COLO829 (cell line): ENCODE data around the gene LRRC3.

Source experiments
- DNase-seq: peaks from one replicate; pipeline ENCODE4 v3.0.0; 2012; ENCODE audit warnings: low spot score

The LRRC3 gene

DNA sequence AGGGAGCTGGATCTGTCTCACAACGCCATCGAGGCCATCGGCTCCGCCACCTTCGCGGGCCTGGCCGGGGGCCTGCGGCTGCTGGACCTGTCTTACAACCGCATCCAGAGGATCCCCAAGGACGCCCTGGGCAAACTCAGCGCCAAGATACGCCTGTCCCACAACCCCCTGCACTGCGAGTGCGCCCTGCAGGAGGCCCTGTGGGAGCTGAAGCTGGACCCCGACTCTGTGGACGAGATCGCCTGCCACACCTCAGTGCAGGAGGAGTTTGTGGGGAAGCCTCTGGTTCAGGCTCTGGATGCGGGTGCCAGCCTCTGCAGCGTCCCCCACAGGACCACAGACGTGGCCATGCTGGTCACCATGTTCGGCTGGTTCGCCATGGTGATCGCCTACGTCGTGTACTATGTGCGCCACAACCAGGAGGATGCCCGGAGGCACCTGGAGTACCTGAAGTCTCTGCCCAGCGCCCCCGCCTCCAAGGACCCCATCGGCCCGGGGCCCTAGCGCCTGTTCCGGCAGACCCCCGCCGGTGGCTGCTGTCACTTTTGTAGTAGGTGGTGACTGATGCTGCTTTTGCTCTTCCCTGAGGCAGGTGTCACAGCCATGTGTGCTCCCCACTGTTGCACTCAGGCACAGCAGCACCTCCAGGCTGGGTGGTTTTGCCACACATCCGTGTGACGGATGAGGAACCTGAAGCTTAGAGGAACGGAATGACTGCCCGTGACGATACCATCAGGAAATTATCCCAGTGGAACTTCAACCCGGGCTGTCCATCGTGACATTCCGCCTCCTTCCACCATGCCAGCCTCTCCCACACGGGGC lies 1.8 kb downstream of the LRRC3 start:
- DNase-seq, result no peak

DNA sequence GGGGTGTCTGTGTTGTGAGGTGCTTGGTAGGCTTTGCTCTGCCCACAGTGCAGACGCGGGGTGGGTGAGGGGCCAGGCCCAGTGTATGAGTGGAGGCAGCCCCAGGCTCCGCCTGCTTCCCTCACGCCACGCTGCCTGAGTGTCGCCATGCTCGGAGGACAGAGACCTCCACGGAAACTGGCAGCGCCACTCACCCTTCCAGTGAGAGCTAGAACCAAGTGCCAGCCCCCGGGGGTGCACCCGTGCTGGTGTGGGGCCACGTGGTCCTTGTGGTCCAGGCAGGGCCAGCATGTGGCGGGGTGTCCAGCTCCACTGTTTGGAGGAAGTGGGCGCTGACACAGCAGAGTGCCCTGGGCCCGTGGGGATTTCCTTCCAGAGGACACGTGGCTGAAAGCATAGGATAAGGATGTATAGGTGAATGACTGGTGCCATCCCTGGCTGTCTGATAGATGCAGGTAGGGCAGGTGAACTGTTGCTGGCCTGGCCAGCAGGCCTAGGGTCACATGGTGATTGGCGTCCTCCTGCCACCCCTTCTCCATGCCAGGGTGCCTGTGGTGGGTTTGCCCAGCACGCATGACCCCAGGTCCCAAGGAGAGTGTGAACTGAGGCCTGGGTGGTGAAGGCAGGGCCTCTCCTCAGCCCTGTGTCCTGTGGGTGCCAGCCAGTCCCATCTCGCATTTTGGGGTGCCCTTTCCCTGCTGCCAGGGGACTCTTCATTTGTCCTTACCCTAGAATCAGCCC lies 3.8 kb downstream of the LRRC3 start:
- no peak for DNase-seq

DNA sequence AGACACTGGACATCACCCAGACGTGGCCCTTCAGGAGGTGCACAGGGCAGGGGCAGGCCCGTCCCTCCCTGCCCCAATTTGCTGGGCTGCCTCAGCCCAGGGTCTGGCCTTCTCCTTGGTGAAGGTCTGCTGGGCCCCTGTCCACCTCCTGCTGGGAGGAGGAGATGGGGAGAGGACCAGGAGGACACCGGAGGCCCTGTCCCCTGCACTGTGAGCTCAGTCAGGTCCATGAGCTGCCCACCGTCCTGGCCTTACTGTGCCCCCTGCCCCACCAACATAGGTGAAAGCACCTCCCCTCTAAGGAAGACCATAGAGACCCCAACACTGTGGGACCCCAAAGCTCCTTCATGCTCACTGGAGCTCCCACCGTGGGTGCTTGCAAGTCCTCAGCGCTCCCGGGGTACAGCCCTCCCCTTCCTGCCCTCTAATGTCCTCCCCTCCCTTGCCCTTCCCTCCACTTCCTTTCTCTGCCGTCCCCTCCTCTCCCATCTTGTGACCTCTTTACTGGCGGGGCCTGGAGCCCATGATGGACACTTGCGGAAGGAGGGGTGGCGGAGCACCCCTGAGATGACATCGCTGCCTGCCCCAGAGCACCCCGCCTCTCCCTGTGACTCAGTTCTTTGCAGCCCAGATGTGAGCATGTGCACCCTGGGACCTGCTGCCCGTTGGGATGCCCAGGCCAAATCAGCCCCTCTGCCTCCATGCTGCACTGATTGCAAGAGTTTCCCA lies 4.6 kb downstream of the LRRC3 start:
- no peak for DNase-seq

DNA sequence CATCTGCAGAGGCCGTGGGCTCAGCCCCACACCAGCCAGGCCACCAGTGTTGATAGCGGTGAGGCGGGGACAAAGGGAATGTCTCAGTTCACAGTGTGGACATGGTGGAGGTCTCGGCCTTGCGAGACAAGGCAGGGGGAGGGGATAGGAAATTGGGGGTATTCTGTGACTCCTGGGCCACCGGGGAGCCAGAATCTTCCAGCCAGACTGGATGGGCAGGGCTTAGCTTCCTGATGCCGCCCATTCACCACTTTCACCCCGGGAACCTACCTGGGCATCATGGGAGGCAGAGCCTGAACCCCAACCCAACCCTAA lies 5.1 kb downstream of the LRRC3 start:
- DNase-seq, result no peak

DNA sequence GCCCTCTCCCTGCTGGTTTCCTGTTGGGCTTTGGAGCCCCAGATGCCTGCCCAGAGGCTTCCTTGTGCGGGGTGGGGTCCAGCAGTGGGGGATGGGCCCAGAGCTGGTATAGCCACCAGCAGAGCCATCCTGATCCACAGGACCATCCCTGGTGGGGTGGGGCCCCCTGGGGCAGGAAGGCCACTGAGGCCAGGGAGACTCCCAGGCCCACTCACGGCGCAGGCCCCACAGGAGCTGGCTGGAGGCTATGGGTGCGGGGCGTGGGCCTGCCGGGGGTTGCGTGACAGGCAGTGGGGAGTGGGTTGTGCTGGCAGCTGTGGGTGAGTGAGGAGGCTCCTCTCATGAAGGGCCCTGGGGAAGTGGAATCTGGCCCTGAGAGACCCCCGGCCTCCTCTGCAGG lies 5.7 kb downstream of the LRRC3 start:
- no peak for DNase-seq

DNA sequence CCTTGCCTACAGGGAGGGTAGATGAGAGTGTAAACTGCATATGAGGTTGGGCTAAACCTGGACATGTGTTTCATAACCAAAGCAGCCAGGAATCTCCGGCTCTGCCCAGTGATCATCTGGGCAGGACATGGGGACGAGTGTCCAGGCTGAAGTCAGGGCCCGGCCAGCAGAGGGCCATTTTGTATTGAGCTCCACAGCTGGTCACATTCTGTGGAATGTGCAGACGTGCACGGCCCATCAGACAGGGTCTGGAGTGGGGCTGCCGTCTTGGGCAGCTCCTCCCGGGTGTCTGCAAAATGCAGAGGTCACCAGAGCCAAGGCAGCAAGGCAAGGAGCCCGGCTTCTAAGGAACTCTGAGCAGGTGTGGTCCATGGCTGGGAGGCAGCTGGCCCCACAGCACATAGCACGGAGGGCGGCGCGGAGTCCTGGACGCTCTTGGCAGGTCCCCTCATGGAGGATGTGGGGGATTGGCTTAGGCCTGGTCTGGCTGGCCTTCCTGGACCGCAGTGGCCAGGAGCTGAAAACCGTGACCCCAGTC lies 6.2 kb downstream of the LRRC3 start:
- DNase-seq, result no peak

DNA sequence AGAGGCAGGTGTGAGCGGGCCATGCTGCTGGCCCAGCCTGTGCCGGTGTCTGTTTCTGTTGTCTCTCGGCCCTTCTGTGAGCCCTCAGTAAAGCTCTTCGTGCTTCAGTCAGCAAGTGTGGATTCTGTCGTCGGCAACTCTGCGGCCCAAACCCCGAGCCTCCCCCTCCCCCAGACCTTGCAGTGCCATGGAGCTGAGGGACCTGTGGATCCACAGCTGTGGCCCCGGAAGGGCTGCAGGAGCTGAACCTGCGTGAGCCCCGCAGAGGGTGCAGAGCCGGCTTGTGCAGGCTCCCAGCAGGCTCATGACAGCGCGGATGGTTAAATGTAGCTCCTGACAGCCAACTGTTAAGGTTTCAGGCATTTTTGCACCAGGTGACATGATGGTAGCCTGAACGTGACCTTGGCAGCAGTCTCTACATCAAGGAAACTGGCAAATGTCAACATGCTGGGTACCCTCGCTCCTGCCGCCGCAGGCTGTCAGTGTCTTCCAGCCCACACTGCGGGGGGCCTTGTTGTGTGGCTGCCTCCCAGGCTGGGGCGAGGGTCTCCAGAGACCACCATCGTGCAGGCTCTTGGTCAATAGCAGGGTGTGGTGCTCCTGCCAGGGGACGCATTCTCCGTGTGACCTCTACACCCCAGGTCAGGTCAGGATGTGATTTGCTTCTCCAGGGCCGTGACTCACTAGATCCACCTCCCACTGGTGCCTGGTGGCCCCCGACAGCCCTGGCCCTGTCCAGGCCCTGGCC lies 7.0 kb downstream of the LRRC3 start:
- no peak for DNase-seq

DNA sequence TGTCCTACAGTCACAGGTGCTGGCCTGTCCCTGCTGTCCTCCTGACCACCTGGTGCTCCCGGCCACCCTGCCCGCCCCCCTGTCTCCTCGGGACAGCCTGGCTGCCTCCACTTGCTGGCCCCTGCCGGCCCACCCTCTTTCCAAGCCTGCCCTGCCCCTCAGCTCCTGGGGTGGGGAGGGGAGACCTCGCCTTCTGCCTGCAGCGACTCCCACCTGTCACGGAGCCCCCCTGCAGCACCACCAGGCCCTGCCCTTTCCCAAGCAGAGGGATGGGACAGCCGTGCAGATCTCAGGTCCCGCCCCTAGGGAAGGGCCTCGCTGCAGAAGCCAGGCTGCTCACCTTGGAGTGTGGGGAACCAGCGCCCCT lies 7.5 kb downstream of the LRRC3 start:
- DNase-seq, result no peak

DNA sequence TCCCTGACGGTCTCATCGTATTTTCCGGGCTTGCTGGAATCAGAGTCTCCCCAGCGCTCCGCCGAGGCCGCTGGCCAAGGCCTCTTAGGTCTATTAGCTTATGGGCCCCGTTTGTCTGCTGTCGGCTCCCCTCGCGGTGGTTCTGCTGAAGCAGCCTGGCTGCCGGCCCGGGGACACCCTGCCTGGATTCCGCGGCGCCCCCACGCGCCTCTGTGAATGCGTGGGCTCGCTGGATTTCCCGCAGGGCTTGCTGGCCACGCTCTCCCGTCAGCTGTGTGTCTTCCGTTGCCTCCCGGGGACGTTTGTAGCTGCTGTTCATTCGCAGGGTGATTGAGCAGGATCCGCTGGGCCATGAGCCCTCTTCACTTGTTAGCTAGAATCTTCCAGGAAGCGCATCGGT lies 8.4 kb downstream of the LRRC3 start:
- DNase-seq, result no peak

DNA sequence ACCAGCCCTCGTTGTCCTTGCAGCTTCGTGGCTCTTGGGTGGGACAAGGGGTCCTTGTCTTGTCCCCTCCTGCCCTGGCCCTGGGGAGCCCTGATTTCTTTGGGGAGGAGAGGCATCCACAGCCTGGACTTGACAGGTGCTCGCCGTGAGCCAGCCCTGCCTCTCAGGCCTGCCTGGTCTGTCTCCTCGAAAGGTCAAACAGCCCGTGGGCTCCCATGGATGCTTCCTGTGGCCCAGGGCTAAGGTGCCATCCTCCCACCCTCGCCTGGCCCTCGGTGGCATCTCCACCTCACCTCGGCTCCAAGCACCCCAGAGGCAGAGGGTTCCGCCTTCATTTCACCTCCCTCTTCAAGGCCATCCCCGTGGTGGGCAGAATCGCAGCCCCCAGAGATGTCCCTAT lies 9.0 kb downstream of the LRRC3 start:
- DNase-seq, result no peak

DNA sequence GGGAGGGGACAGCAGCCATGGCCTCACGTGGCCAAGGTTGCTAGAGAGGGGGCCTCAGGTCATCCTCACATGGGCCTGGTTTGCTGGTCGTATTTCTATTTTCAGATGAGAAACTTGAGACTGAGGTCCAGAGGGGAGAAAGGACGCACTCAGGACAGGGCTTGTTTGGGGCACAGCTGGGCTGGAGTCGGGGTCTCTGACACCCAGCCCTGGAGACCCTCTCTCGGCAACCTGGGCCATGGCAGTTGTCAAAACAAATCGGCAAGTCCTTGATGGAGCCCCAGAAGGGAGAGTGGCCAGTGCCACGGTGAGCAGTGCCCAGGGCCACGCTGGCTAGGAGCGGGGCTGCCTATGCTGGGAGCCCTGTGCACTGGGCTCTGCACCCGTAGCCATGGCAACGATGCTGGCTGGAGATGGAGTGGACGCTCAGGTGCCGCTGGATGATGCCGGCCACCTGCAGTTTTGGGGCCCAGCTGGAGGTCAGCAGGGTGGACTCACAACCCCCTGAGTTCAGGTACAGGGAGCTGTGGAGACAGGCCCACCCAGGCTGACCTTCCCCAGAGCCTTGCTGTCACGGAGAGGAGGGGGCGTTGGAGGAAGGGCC lies 11.1 kb downstream of the LRRC3 start:
- no peak for DNase-seq

DNA sequence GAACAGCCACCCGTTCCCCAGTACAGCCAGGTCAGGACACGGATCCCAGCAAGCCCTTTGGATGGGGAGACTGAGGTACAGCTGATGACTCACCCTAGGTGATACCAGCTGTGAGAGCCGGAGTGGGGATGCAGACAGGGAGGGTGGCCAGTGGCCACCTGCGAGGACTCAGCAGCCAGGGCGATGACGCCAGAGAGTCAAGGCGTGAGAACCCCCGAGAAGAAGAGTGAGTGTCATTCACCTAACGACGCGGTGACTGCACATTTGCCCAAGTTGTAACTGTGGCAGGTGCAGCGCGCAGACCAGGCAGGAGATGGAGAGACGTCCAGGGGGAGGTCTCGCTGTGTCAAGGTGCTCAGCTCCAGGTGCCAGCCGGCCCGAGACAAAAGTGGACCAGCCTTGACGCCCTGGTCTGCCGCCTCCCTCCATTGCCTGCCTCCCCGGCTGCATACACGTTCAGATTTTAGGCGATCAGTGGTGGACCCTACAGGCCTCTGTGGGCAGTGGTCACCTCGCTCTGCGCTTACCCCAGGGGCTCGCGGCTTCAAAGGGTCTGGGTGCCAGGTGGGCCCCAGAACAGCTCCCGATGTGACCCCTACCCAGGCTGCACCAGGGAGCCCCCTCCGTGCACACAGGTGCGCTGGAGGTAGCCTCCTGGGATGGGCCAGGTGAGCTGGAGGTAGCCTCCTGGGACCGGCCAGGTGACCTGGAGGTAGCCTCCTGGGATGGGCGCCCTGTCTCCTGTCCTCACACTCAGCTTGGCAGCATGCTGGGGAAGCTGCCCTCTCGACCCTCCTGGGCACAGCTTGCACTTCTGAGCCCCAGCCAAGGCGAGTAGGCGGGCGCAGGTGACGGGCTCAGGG lies 11.9 kb downstream of the LRRC3 start:
- no peak for DNase-seq

DNA sequence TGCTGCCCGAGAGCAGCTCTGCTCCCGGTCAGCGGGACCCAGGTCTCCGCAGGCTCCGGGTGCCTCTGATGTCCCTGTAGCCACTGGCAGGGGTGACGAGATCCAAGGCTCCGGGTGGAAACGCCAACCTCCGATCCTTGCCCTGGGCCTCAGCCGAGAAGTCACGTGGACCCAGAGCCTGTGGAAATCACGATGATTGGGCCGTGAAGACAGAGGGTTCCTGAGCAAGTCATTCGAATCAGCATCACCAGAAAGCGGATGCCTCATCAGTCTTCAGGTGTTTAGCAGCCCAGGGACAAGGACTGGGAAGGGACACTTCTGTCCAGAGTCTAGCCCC lies 12.5 kb downstream of the LRRC3 start:
- no peak for DNase-seq

DNA sequence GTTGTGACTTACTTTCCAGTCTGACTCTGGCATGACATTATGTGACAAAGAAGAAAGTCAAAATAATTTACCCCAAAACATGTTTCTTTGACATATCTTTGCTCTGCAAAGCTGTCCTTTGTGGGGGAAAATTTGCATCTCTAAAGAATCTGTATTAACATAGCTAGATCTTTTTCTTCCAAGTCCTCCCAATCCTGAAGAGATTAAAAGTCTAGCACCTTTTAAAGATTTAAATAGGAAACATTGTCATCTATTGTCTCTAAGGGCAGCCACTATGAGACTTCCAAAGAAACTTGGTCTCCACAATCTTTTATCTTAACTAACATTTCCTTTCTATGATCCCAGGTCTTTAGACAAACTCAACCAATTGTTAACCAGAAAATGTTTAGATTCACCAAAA lies 16.0 kb downstream of the LRRC3 start:
- DNase-seq, result no peak

DNA sequence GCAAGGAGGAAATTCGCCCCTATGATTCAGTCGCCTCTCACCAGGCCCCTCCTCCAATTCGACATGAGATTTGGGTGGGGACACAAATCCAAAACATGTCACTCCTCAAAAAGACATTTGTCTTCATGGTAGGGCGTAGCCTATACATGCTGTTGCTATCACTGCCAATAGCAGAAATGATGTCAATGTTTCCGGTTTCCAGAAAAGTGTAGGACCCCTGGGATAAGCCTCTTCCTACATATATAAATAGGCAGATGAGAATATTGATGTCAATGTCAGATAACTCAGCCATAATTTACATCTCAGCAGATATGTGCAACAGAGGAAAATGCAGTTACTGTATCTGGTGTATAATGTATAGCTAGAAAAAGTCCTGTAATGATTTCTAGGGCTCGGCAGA lies 16.7 kb downstream of the LRRC3 start:
- no peak for DNase-seq

DNA sequence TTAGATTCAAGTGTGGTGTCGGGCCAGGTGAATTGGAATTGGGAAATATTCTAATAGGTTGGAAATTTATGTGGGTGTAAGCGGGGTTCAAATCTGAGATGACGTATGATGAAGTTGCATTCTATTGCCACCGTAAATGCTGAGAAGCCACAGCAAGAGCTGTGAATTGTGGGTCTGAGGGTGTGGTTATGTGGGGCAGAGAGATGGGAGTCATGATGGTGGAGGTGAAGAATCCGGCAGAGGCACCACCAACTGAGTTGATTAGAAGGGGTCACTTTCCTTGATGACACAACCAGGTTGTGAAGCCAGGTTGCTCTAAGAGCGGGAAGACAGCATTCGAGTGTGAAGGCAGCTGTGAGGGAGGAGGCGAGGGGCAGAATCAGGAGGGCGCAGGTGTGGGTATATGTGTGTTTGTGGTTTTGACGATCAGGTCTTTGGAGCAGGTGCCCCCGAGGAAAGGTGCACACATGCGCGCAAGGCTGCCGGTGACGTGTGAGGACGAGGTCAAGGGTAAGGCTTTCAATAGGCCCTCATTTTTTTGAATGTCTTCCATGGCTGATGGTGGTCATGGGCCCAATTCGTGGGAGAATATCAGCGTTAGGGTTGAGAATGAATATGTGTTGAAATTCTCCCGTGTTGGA lies 18.7 kb downstream of the LRRC3 start:
- no peak for DNase-seq

DNA sequence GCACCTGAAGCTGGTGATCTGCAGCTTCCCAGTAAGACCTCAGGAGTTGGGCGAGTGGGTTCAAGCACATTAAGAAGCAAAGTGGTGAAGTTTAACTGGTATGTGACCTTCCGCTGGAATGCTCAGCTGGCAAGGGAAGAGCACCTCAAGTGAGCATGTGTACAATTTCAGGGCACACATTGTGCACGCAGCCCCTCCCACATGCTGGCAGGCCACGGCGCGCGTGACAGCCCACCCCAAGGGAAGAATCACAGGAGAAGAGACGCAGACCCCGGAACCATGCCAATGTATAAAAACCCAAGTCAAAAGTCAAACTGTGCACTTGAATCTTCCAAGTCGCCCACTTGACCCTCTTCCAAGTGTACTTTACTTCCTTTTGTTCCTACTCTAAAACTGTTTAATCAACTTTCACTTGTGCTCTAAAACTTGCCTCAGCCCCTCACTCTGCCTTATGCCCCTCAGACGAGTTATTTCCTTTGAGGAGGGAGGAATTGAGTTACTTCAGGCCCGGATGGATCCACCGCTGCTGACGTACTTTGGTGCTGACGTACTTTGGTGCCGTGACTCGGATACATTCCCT lies 20.0 kb downstream of the LRRC3 start:
- DNase-seq, result no peak

DNA sequence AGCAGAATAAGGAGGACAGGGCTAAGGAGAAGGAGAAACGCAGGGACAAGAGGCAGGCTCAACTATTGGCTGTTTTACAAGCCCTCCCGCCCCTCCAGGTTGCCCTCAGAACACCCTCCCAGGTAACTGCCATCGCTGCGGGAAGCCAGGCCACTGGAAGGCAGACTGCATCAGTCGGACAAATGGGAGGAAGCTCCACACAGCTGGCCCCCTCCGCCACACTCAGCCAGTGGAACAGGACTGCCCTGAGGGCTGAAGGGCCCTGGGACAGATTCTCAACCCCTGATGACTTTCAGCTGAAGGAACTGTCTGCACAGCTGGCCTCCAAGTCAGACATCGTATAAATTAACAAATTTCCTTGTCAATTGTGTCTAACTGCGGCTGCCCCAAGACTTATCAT lies 21.8 kb downstream of the LRRC3 start:
- no peak for DNase-seq

DNA sequence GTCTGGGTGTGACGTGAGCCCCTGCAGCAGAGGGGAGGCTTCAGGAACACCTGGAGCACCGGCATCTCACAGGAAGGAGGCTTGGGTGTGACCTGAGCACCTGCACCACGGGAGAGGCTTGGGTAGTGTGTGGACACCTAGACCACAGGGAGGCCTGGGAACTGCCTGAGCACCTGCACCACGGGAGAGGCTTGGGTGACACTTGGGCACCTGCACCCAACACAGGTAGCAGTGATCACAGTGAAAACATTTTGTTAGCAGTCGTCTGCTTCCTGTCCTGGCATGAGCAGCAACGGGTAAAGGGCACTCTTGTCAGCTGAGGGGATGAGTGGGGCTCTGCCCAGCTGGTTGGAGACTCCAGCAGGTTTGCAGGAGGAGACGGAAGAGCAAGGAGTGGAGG lies 22.4 kb downstream of the LRRC3 start:
- no peak for DNase-seq

DNA sequence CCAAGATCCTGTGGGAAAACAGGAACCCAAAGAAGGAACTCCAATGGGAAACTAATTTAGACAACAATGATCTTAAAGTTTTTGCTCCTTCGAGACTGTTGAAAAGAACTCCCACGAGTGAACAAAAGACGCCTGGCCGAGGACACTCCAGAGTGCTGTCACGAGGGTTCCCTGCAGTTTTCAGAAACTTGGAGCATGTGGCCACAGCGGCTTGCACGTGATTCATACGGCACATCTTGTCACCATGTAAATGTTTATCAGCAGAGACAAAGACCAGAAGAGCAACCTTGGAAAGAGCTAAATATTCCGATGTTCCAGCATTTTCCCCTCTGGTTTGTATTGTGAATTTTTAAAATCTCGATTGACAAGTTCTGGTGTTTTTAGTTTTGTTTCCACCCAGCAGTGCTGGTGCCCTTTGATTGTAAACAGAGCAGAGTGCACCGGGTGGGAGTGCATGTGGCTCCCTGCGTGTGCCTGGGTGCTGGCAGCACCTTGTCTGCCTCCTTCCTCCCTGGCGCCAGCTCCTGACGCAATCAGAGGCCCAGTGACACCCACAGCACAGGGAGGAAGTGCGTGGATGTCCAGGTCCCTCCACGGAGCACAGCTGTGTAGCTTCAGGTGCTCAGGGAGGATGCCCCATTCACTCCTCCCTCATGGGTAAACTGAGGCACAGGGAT lies 23.0 kb downstream of the LRRC3 start:
- DNase-seq, result no peak
